Measurements from ENCODE around the gene FERMT2.

Gene FERMT2

DNA sequence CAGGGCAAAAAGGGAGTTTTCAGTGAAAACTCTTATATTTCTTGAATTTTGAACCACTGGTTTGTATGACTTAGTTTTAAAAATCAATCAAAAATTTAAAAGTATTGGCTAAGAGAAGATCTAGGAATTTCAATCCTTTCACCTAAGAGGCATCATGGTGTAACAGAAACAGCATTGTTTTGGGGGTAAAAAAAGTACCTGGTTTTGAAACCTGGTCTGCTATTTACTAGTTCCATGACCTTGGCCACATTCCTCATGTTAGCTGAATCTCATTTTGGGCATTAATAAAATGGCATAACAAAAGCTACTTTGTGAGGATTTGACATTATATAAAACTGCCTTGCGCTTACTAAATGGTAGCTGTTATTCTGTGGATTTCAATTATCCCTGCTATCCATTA, 142.7 kb downstream of the FERMT2 start:
- no peak for DNase-seq

Measured in stimulated activated CD4-positive, alpha-beta T cell treated with anti-CD3 and anti-CD28 coated beads, Interleukin-4, amount 100 ng/mL, for 4 hours (primary cell).